HG03066 (cell line): ENCODE data around the gene ACSF2.
"Not testable (repeated sequence)": the region's sequence is repeated elsewhere in the genome, so short reads cannot be mapped to it uniquely, and the experiment has no call there.

ENCODE experiments used
- ATAC-seq: cut with Tn5 transposase; IDR thresholded peaks from one replicate; pipeline ENCODE4 v1.9.1; 2021; ENCODE audit warnings: low read depth; ENCODE audit not compliant: unreplicated experiment

ACSF2 gene

GRCh38 chr17:50474523-50474922, 48.5 kb downstream of the ACSF2 start:
- ATAC-seq: no peak

- ATAC-seq: no peak
These were observed 49.3 kb downstream of the ACSF2 start for GRCh38 chr17:50475362-50475761.

- ATAC-seq: not testable (repeated sequence)
These were observed 49.9 kb downstream of the ACSF2 start for GRCh38 chr17:50475775-50476544.

GRCh38 chr17:50476545-50477315, 50.7 kb downstream of the ACSF2 start:
- ATAC-seq: no peak

GRCh38 chr17:50477976-50478375, 52.0 kb downstream of the ACSF2 start:
- ATAC-seq: no peak

GRCh38 chr17:50478391-50479381, 52.7 kb downstream of the ACSF2 start, which contains the start of gene RSAD1:
Gene RSAD1 (plus strand): TSS chr17:50478860. CDS start chr17:50478885, 25 bp downstream.
- ATAC-seq: peak; percentile 81

GRCh38 chr17:50479522-50480141, 53.6 kb downstream of the ACSF2 start:
- peak; percentile 45 for ATAC-seq

GRCh38 chr17:50480142-50480764, 54.2 kb downstream of the ACSF2 start:
- no peak for ATAC-seq

GRCh38 chr17:50480854-50481490, 55.0 kb downstream of the ACSF2 start:
- ATAC-seq: no peak

- no peak for ATAC-seq
These were observed 55.6 kb downstream of the ACSF2 start for GRCh38 chr17:50481648-50482047.

GRCh38 chr17:50482110-50482509, 56.1 kb downstream of the ACSF2 start:
- no peak for ATAC-seq

- ATAC-seq: no peak
These were observed 56.5 kb downstream of the ACSF2 start for GRCh38 chr17:50482516-50482915.

- ATAC-seq: no peak
These were observed 57.2 kb downstream of the ACSF2 start for GRCh38 chr17:50483266-50483665.

- no peak for ATAC-seq
These were observed 58.6 kb downstream of the ACSF2 start for GRCh38 chr17:50484386-50485155.

GRCh38 chr17:50487213-50488096, 61.4 kb downstream of the ACSF2 start:
- ATAC-seq: no peak

GRCh38 chr17:50488880-50489279, 62.9 kb downstream of the ACSF2 start:
- ATAC-seq: no peak

GRCh38 chr17:50491505-50491904, 65.5 kb downstream of the ACSF2 start:
- ATAC-seq: no peak
